GM18909 (cell line): ENCODE results near the gene ANKRD11.
"Not testable (repeated sequence)": the region's sequence is repeated elsewhere in the genome, so short reads cannot be mapped to it uniquely, and the experiment has no call there.

Experiments used
- ATAC-seq: cut with Tn5 transposase; IDR thresholded peaks from one replicate; pipeline ENCODE4 v1.9.1; 2021; ENCODE audit warnings: mild to moderate bottlenecking; ENCODE audit not compliant: unreplicated experiment, poor library complexity

Gene ANKRD11

DNA sequence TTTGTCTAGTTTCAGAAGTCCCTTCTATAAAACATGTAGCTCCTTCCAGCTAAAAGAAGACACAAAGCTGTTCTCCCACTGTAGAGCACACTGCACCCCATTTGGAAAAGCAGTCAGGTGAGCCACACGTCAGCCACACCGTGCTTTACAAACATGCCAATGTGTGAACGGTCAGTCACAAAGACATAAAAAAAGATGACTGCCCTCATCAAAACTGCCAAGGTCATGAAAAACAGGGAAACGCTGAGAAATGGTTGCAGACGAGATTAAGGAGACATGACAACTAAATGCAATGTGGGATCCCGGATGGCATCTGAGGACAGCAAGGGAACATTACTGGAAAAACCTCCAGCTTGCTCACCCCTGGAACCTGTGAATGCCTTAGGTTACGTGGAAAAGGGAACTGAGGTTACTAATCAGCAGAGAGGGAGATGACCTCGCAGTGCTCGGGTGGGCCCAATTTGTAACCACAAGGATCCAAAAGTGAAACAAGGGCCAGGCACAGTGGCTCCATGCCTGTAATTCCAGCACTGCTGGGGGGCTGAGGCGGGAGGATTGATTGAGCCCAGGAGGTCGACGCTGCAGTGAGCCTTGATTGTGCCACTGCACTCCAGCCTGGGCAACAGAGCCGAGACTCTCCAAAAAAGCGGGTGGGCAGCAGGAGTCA lies 8.1 kb downstream of the ANKRD11 start:
- no peak for ATAC-seq

DNA sequence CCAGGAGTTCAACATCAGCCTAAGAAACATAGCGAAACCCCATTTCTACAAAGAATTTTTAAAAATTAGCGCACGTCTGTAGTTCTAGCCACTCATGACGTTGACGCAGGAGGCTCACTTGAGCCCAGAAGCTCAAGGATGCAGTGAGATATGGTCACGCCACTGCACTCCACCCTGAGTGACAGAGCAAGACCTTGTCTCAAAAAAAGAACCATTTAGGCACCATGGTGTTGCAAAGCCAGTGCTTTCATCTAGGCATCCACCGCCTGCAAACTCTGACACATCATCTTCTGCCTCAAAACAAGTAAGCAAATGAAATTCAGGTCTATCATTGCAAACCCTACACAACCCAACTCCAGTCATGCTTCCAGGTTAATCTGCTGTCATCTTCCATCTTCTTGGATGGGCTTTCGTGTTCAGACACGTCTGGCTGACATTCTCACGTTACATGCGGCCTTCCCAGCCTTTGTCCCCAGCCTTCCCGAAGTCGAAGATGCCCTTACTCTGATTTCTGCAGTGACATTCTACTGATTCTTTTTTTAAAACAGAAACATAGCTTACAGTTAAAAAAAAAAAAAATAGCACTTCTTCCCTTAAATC lies 8.9 kb downstream of the ANKRD11 start:
- ATAC-seq = no peak

DNA sequence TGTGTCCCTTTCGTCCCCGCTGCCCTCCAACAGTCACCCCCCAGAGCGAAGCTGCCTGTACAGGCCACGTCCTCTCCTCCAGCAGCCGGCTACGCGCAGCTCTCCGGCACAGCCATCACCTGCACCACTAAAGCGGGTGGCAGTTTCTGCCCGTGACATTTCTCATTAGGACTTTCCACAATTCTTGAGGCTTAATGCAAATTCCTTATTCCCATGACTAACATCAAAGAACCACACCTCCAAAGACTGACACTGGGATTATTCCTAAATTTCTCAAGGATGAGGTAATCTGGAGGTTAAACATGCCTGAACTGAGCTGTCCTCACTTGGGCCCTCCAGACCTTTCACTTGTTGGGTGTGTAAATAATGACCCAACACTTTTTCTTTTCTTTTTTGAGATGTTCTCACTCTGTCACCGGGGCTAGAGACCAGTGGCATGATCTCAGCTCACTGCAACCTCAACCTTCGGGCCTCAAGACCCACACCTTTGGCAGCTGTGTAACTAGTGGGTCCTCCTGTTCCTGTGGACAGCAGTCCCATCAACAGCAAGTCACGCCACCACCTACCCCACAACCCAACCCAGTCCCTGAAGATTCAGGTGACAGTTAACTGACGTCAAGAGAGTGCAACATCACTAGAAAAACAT lies 11.7 kb downstream of the ANKRD11 start:
- no peak for ATAC-seq

DNA sequence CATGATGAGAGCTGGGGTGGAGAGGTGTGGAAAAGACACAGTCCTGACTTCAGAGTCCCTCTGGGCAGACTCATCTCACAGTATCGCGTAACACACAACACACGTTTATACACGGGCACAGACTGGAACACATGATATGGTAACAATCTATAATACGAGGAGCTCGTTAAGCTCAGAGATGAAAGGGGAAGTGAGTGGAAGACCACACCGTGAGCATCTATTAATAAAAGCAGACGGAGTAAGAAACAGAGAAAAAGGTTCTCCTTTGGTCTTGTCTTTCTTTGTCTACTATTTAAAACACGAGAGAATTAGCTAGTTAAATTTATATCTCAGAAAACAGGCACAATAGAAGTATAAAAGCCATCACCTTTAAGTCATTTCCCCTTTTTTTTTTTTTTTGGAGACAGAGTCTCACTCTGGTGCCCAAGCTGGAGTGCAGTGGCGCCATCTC lies 13.5 kb downstream of the ANKRD11 start:
- peak; percentile 43 for ATAC-seq

DNA sequence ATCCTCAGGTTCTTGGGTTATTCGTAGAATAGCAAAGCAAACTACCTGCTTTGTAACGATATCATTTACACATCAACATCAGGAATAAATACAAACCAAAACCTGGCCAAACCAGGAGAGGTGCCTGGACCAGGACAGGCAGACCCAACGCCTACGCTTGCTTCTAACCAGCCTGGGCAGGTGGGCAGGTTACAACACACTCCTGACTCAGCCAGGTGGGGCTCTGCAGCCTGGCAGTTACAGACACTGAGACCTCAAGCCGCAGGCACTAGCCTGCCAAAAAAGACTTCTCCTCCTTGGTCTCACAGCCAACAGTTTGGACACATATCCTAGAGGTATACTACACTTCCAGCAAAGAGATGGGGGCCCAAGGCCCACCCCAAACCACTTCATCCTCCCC lies 14.0 kb downstream of the ANKRD11 start:
- ATAC-seq = peak; percentile 12

DNA sequence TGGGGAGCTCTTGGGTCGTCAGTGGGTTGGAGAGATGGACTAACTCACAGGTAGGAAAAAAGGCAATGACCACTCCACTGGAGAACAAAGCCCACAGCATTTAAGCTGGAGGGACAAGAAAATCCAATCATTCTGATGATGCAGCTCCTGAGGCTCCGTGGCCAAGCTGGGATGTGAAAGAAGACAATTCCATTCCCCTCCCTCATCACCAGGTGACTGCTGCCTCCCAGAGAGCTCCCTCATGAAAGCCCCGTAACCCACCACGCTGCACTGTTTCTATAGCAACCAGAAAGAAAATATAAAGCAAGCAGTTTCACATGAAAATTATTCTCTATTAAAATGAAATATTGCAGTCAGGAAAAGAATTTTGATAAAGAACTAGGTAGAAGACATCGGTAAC lies 15.2 kb downstream of the ANKRD11 start:
- no peak for ATAC-seq

DNA sequence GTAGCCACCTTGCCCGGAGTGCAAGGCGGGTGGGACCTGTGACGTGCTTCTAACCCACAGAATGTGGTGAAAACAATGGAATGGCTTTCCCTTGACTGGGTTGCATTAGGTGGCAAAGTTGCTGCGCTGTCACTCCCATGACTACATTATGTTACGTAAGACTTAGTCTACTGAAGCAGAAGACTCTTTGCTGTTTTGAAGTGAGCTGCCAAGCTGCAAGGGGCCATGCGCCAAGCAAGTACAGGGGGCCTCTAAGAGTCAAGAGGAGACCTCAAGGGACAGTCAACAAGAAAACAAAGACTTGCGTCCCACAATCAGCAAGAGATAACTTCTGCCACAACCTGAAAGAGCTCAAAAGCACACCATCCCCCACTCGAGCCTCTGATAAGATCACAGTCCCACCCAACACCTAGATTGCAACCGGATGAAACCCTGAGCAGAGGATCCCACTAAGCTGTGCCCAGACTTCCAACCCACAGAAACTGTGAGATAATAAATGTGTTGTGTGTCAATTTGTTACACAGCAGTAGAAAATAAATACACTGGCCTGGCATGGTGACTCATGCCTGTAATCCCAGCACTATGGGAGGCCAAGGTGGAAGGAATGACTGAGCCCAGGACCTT lies 16.5 kb downstream of the ANKRD11 start:
- no peak for ATAC-seq

DNA sequence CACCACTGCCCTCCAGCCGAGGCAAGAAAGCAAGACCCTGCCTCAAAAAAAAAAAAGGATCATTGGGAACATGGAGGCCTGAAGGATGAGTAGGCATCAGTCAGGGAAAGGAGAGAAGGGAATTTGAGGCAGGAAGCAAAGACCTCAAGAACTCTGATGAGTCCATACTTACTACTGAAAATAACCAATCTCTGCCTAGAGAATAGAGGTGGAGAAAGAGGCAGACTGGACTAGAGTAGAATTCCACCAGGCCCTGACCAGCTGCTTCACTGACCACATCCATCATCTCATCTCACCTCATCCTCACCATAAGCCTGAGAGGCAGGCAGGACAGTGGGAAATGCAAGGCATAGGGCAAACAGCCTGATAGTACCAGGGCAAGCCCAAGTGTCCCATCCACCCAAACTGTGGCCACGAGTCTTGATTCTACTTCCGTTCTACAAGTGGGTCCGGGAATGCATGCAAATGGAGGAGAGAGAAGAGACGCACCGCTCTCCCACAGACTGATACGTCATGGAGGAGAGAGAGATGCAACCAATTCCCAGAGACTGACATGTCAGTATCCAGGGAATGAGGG lies 17.1 kb downstream of the ANKRD11 start:
- no peak for ATAC-seq

DNA sequence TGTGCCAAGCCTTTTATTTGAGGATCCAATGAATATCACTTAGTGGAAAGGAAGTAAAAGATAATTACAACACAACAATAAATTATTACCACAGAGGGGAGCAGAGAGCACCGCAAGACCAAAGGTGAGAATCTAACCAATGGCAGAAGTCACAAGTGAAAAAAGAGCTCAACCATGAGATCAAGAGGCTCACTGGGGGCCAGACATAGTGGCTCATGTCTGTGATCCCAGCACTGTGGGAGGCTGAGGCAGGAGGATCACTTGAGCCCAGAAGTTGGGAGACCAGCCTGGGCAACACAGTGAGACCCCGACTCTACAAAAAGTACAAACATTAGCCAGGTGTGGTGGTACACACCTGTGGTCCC lies 17.7 kb downstream of the ANKRD11 start:
- no peak for ATAC-seq

DNA sequence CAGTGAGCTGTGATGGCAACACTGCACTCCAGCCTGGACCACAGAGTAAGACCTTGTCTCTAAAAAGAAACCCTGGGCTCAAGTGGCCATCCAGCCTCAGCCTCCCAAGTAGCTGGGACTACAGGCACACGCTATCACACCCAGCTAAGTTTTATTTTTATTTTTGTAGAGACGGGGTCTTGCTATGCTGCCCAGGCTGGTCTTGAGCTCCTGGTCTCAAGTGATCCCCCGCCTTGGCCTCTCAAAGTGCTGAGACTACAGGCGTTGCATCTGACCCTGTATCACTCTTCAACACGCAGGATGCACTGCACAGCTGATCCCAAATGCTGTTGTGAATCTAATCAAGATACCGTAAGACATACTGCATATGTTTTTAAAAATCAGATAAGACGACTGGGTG lies 23.0 kb downstream of the ANKRD11 start:
- ATAC-seq = no peak

DNA sequence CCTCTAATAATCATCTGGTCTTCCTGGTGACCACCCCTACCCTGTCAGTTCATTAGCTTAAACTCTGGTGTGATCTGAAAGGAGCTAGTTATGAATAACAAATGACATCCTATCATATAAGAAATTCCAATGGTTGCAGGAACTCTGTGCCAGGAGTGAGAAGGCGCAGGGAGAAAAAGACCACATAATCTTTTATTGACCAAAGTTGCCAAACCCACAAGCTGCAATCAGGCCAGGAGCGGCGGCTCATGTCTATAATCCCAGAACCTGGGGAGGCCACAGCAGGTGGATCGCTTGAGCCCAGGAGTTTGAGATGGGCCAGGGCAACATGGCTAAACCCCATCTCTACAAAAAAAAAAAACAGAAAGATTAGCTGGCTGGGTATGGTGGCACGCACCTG lies 23.4 kb downstream of the ANKRD11 start:
- ATAC-seq = no peak

DNA sequence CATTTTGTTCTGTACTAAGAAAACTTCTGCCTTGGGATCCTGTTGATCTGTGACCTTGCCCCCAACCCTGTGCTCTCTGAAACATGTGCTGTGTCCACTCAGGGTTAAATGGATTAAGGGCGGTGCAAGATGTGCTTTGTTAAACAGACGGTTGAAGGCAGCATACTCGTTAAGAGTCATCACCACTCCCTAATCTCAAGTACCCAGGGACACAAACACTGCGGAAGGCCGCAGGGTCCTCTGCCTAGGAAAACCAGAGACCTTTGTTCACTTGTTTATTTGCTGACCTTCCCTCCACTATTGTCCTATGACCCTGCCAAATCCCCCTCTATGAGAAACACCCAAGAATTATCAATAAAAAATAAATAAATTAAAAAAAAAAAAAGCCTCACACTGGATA lies 27.0 kb downstream of the ANKRD11 start:
- ATAC-seq = not testable (repeated sequence)

DNA sequence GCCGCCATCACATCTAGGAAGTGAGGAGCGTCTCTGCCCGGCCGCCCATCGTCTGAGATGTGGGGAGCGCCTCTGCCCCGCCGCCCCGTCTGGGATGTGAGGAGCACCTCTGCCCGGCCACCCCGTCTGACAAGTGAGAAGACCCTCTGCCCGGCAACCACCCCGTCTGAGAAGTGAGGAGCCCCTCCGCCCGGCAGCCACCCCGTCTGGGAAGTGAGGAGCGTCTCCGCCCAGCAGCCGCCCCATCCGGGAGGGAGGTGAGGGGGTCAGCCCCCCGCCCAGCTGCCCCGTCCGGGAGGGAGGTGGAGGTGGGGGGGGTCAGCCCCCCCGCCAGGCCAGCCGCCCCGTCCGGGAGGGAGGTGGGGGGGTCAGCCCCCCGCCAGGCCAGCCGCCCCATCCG lies 27.7 kb downstream of the ANKRD11 start:
- ATAC-seq = not testable (repeated sequence)

DNA sequence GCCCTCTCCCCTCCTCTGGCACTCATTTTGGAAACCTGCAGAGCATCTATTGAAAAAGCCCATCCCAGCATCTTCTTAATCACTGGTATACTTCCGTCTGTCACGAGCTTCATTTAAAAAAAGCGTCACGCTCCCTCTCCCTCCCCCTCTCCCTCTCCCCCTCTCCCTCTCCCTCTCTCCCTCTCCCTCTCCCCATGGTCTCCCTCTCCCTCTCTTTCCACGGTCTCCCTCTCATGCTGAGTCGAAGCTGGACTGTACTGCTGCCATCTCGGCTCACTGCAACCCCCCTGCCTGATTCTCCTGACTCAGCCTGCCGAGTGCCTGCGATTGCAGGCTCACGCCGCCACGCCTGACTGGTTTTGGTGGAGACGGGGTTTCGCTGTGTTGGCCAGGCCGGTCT lies 28.5 kb downstream of the ANKRD11 start:
- ATAC-seq = not testable (repeated sequence)

DNA sequence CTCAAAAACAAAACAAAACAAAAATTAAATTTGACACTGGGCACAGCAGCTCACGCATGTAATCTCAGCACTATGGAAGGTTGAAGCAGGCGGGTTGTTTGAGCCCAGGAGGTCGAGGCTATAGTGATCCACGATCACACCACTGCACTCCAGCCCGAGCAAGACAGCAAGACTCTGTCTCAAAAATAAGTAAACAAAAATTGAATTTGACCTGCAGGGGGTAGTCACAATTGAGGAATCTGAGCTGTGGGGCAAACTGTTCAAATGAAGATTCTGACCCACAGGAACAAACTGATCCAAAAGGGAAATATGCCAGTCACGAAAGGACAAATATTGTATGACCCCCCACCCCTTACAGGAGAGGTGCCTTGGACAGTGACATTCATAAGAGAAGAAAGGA lies 29.8 kb downstream of the ANKRD11 start:
- no peak for ATAC-seq

DNA sequence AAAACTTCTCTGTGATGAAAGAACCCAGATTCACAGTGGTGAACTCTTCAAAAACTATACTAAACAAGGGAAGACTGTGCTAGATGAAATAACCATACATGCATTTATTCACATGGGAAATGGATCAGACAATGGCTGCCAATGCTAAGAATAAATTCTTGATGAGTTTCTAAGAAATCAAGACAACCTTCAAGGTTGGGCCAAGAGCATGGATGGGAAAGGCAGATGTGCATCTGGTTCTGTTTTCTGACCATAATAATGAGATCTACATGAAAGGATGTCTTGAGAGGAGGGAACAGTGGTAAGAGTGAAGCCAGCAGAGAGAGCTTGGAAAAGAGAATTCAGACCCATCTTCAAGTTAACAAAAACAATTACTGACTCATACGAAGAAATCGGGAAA lies 31.4 kb downstream of the ANKRD11 start:
- ATAC-seq = no peak

DNA sequence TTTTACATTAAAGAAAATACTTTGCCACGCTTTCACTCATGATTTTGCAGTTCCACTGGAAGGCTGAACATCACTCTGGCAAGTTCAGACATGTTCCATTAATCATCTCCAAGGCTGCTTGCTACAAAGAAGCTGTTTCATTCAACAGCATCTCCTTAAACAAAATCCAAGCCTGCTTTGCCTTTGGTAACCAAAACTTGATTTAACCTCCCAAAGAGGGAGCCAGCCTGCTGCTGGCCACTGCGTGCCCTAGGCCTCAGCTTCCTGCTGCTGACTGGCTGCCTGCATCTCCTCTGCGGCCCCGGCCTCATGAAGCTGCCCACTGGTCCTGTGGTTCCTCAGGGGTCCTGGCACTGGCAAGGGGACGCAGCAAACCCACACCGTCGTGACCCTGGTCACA lies 31.8 kb downstream of the ANKRD11 start:
- ATAC-seq = no peak

DNA sequence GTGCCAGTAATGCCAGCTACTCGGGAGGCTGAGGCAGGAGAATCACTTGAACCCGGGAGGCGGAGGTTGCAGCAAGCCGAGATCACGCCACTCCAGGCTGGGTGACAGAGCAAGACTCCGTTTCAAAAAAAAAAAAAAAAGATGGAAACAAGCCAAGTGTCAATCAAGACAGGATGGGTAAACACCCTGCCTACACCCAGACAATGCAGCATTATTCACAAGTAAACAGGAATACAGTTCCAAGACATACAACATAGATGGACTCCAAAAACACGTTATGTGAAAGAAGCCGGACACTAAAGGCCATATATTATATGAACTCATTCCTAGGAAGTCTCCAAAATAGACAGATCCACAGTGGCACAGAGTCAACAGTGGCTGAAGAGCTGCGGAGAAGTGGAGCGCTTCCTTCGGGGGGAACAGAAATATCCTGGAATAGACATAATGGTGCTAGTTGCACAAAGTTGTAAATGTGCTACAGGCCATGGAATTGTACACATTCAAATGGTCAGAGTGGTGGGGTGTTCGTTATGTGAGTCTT lies 33.9 kb downstream of the ANKRD11 start:
- ATAC-seq = no peak

DNA sequence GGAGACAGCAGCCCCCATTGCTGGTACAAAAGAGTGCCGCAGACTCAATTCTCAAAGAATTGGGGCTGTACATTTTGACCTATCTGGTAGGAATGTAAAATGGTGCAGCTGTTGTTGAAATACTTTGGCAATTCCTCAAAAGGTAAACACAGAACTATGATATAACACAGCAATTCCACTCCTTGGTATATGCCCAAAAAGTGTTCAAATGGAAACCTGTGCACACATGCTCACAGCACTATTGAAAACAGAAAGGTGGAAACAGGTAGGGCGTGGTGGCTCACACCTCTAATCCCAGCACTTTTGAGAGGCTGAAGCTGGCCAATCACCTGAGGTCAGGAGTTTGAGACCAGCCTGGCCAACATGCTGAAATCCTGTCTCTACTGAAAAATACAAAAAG lies 34.7 kb downstream of the ANKRD11 start:
- no peak for ATAC-seq

DNA sequence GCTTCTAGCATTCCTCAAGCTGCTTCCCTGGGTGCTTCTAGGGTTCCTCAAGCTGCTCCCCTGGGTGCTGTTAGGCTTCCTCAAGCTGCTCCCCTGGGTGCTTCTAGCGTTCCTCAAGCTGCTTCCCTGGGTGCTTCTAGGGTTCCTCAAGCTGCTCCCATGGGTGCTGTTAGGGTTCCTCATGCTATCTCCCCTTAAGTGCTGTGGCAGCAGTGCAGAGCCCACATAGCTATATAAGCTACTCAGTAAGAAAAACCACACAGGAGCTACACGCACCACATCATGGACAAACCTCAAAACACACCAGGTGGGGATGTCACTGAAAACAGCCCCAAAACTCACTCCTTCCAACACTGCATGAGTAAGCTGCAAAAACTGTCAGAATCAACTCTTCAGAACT lies 35.2 kb downstream of the ANKRD11 start:
- ATAC-seq = no peak
